DND-41 (cell line): ENCODE measurements around the gene CLEC1B.

ENCODE experiments used
- CTCF ChIP-seq: IDR thresholded peaks from 2 replicates; pipeline ENCODE4 v1.5.1; 2012; ENCODE audit warnings: borderline replicate concordance, low read length, moderate library complexity, mild to moderate bottlenecking; ENCODE audit not compliant: poor library complexity, severe bottlenecking; ENCODE audit errors: extremely low read depth
- EZH2 ChIP-seq: IDR thresholded peaks from 3 replicates; pipeline ENCODE4 v1.6.1; 2012; ENCODE audit warnings: borderline replicate concordance, low read depth, mild to moderate bottlenecking, moderate library complexity, low read length, inconsistent platforms; ENCODE audit not compliant: severe bottlenecking

DNA sequence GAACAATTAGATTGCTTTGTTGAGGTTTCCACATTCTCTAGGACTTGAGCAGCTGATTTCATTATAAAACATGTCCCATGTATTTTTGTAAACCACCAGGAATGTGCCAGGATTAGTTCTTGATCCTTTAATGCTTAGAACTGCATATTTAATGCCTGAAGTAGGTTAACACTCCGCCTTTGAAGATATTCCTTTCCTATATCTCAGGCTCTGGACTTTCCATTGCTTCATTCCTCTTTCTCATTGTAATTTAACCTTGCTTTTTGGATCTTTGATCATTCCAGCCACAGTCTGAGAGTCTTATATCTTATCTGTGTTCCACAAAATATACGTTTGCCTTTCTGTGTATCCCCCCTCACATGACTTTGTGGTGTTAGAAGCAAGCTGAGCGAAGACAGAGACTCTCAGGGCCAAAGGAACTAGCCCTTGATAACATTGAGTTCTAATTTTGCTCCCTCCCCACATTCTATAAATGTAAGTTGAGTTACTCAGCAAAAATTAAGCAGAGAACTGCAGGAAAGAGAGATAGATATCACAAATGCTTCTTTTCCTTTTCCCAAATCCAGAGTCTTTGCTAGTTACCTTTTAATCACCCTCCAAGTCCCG is 2.4 kb upstream of the CLEC1B start:
- TF ChIP-seq CTCF (no peak), EZH2 (no peak)
